ENCODE measurements around the gene GJC1. TPM values are rescaled to one million over a fixed set of nuclear protein-coding genes. Genes with fewer than 3 reads are reported as not detected.

GJC1 gene
- total and polyA plus RNA-seq, 2 donors from 2014 or later: 1.8 to 6.5 TPM

- no peak for TF ChIP-seq CTCF (IDR thresholded peaks at IDR 0.05; ENCODE audit: borderline replicate concordance, extremely low read depth, insufficient read depth)
- Histone ChIP-seq H3K36me3 (ENCODE audit: control insufficient read depth in 2 of 3, insufficient read depth in 3 of 3, low read length in 3 of 3) (peaks cover 0 to 5% (median 3%) of the 10 kb centered on the region in 3 donors), H3K4me1 (ENCODE audit: control insufficient read depth in 2 of 3, insufficient read depth in 2 of 3, low read depth in 1 of 3, low read length in 3 of 3) (no peaks in the 10 kb centered on the region), H3K27me3 (ENCODE audit: control insufficient read depth, insufficient read depth, low read length) (no peaks in the 10 kb centered on the region), H3K9ac (ENCODE audit: low read length in 3 of 3) (no peak overlapping the region), H3K27ac (ENCODE audit: low read depth in 2 of 2, low read length in 2 of 2) (no peak overlapping the region), H3K9me3 (ENCODE audit: control insufficient read depth in 2 of 3, insufficient read depth in 1 of 3, low read length in 3 of 3) (no peaks in the 10 kb centered on the region), H3K4me3 (ENCODE audit: low read length in 3 of 3) (no peak overlapping the region)
- DNase-seq (no peak), FAIRE-seq (no peak)
- intact Hi-C loops (cut with DNase I): no loop called here
Measured at GRCh38 chr17:44846206-44846605, 16.1 kb upstream of the GJC1 start.

GRCh38 chr17:44844390-44844830 is 14.3 kb upstream of the GJC1 start:
- no peak overlapping the region for H3K4me3 ChIP-seq (ENCODE audit: low read length in 3 of 3)
- TF ChIP-seq CTCF (IDR thresholded peaks at IDR 0.05; ENCODE audit: borderline replicate concordance, extremely low read depth, insufficient read depth): no peak
- no peak overlapping the region for H3K27ac ChIP-seq (ENCODE audit: low read depth in 2 of 2, low read length in 2 of 2)
- no peaks in the 10 kb centered on the region for H3K9me3 ChIP-seq (ENCODE audit: control insufficient read depth in 2 of 3, insufficient read depth in 1 of 3, low read length in 3 of 3)
- no peaks in the 10 kb centered on the region for H3K4me1 ChIP-seq (ENCODE audit: control insufficient read depth in 2 of 3, insufficient read depth in 2 of 3, low read depth in 1 of 3, low read length in 3 of 3)
- H3K9ac ChIP-seq (ENCODE audit: low read length in 3 of 3): no peak overlapping the region
- intact Hi-C loops (cut with DNase I): no loop called here
- DNase-seq (no peak), FAIRE-seq (no peak)
- no peaks in the 10 kb centered on the region for H3K27me3 ChIP-seq (ENCODE audit: control insufficient read depth, insufficient read depth, low read length)
- H3K36me3 ChIP-seq (ENCODE audit: control insufficient read depth in 2 of 3, insufficient read depth in 3 of 3, low read length in 3 of 3): no peaks in the 10 kb centered on the region

GRCh38 chr17:44842748-44843147 is 12.7 kb upstream of the GJC1 start:
- FAIRE-seq: no peak
- Histone ChIP-seq H3K4me3 (ENCODE audit: low read length in 3 of 3) (no peak overlapping the region), H3K4me1 (ENCODE audit: control insufficient read depth in 2 of 3, insufficient read depth in 2 of 3, low read depth in 1 of 3, low read length in 3 of 3) (no peaks in the 10 kb centered on the region), H3K9me3 (ENCODE audit: control insufficient read depth in 2 of 3, insufficient read depth in 1 of 3, low read length in 3 of 3) (no peaks in the 10 kb centered on the region), H3K9ac (ENCODE audit: low read length in 3 of 3) (no peak overlapping the region), H3K27ac (ENCODE audit: low read depth in 2 of 2, low read length in 2 of 2) (no peak overlapping the region), H3K27me3 (ENCODE audit: control insufficient read depth, insufficient read depth, low read length) (no peaks in the 10 kb centered on the region), H3K36me3 (ENCODE audit: control insufficient read depth in 2 of 3, insufficient read depth in 3 of 3, low read length in 3 of 3) (no peaks in the 10 kb centered on the region)
- intact Hi-C loops (cut with DNase I): no loop called here
- DNase-seq: peak in 2 of 5 donors; percentile 8 to 54
- no peak for TF ChIP-seq CTCF (IDR thresholded peaks at IDR 0.05; ENCODE audit: borderline replicate concordance, extremely low read depth, insufficient read depth)

GRCh38 chr17:44840936-44841335 is 10.8 kb upstream of the GJC1 start:
- Histone ChIP-seq H3K4me1 (ENCODE audit: control insufficient read depth in 2 of 3, insufficient read depth in 2 of 3, low read depth in 1 of 3, low read length in 3 of 3) (no peaks in the 10 kb centered on the region), H3K9me3 (ENCODE audit: control insufficient read depth in 2 of 3, insufficient read depth in 1 of 3, low read length in 3 of 3) (no peaks in the 10 kb centered on the region), H3K27ac (ENCODE audit: low read depth in 2 of 2, low read length in 2 of 2) (no peak overlapping the region), H3K27me3 (ENCODE audit: control insufficient read depth, insufficient read depth, low read length) (no peaks in the 10 kb centered on the region), H3K36me3 (ENCODE audit: control insufficient read depth in 2 of 3, insufficient read depth in 3 of 3, low read length in 3 of 3) (no peaks in the 10 kb centered on the region), H3K9ac (ENCODE audit: low read length in 3 of 3) (no peak overlapping the region), H3K4me3 (ENCODE audit: low read length in 3 of 3) (no peak overlapping the region)
- intact Hi-C loops (cut with DNase I): no loop called here
- FAIRE-seq (no peak), DNase-seq (no peak)
- TF ChIP-seq CTCF (IDR thresholded peaks at IDR 0.05; ENCODE audit: borderline replicate concordance, extremely low read depth, insufficient read depth): no peak
